ENCODE measurements around the gene RLF.
"Not testable (repeated sequence)": the region's sequence is repeated elsewhere in the genome, so short reads cannot be mapped to it uniquely, and the experiment has no call there.

Gene RLF

GRCh38 chr1:40162753-40163441 is 1.7 kb downstream of the RLF start:
- DNase-seq, result no peak

GRCh38 chr1:40167317-40167716 is 6.1 kb downstream of the RLF start:
- no peak for DNase-seq

DNA sequence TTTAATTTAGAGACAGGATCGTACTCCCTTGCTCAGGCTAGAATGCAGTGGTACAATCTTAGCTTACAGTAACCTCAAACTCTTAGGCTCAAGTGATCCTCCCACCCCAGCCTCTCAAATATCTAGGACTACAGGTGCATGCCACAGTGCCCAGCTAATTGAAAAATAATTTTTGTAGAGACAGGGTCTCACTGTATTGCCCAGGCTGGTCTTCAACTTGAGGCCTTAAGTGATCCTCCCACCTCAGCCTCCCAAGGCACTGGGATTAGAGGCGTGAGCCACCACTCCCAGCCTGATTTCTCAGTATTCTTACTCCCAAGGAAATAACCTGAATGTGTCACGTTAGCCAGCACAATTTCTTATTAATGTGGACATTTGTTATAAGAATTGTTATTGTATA is 9.8 kb downstream of the RLF start:
- DNase-seq, result no peak

DNA sequence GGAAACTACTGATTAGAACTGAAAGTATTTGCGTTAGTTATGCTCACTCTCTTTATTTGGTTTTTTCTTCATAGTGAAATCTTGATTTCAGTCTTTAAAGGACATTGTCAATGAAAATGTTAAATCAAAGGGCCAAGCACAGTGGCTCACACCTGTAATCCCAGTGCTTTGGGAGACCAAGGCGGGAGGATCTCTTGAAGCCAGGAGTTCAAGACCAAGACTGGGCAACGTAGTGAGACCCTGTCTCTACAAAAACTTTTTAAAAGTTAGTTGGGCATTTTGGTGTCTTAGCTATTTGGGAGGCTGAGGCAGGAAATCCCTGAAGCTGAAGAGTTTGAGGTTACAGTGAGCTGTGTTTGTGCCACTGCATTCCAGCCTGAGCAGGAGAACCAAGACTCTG is 13.6 kb downstream of the RLF start:
- no peak for DNase-seq

DNA sequence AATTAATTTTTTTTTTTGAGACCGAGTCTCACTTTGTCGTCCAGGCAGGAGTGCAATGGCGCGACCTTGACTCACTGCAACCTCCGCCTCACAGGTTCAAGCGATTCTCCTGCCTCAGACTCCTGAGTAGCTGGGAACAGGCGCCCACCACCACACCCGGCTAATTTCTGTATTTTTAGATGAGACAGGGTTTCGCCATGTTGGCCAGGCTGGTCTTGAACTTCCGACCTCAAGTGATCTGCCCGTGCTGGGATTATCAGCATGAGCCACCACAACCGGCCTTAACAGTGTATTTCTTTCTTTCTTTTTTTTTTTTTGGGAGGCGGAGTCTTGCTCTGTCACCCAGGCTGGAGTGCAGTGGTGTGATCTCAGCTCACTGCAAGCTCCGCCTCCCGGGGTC is 15.8 kb downstream of the RLF start:
- DNase-seq, result not testable (repeated sequence)

GRCh38 chr1:40178200-40178599 is 17.0 kb downstream of the RLF start:
- DNase-seq, result no peak

DNA sequence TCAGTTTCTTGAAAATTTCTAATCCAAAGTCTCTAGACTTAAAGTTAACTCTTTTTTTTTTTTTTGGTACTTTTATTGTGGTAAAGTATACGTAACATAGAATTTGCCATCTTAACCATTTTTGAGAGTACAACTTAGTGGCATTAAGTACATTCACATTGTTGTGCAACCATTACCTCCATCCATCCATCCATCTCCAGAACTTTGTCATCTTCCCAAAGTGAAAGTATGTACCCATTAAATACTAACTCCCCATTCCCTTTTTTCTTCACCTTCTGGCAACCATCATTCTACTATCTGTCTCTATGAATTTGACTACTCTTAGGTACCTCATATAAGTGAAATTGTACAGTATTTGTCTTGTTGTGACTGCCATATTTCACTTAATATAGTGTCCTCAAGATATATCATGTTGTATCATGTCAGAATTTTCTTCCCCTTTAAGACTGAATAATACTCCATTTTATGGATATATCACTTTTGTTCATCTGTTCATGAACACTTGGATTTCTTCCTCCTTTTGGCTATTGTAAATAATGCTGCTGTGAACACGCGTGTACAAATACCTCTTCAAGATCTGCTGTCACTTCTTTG is 18.4 kb downstream of the RLF start:
- no peak for DNase-seq

GRCh38 chr1:40183055-40183710 is 22.0 kb downstream of the RLF start:
- DNase-seq, result no peak

GRCh38 chr1:40184193-40184592 is 23.0 kb downstream of the RLF start:
- DNase-seq, result no peak

DNA sequence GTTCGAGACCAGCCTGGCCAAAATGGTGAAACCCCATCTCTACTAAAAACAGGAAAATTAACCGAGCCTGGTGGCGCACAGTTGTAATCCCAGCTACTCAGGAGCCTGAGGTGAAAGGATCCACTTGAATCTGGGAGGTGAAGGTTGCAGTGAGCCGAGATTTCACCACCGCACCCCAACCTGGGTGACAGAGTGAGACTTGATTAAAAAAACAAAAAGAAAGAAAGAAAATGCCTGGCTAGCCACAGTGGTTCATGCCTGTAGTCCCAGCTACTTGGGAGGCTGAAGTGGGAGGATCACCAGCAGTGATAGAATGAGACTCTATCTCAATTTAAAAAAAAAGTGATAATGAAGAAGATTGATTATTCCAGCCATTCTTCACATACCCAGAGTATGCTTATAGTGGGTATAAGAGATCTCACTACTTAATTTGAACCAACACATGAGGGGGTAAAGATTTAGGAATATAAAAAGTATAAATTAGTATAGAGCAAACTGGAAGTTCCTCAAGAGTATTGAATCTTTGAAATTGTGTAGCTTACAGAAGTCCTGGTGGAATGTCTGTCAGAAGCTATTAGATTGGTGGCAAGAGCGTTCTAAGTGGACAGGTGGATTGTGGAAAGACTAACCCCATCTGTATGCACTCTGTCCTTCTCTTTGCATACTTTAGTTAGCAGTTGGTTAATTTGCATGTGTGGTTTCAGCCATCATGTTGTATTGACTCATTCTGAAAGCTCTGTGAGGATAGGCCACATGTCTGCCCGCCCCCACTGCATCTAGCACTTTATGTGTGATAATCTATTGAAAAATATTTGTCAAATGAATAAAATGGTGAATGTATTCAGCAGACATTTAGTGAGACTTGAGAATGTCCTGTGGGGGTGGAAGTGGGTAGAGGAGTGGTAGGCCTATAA is 25.0 kb downstream of the RLF start:
- no peak for DNase-seq

- no peak for DNase-seq
Measured at GRCh38 chr1:40187399-40187798, 26.2 kb downstream of the RLF start.

- DNase-seq, result not testable (repeated sequence)
Measured at GRCh38 chr1:40194639-40195038, 33.5 kb downstream of the RLF start.

DNA sequence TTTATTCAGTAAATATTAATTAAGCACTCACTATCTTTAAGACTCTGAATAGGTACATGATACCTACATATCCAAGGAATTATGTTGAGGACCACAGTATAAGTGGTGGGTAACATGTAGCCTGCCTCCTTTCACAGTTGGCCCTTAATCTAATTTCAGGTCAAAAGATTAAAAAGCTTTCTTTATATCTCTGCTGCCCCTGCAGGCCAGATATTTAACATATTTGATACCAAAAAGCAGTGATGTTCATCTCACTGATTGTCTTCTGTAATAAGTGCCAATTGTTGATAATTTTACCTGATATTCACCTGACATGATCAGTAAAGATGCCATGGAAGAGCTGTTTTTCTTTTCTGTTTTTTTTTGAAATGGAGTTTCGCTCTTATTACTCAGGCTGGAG is 36.5 kb downstream of the RLF start:
- DNase-seq, result no peak

- no peak for DNase-seq
Measured at GRCh38 chr1:40199126-40199525, 37.9 kb downstream of the RLF start.

DNA sequence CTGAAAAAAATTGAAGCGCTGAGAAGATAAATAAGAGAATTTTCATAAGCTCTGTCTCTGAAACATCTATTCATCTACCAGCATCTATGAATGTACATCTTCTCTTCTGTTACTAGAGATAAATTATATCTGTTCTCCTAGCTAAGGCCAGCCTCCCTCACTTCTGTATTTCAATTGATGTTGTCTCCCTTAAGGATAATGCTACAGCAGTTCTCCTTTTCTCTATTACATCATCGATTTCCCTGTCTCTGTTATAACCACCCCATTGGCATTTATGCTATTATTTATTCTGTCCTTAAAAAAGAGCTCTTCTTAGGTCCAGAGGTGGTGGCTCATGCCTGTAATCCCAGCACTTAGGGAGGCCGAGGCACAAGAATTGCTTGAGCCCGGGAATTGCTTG is 43.7 kb downstream of the RLF start:
- DNase-seq, result no peak

DNA sequence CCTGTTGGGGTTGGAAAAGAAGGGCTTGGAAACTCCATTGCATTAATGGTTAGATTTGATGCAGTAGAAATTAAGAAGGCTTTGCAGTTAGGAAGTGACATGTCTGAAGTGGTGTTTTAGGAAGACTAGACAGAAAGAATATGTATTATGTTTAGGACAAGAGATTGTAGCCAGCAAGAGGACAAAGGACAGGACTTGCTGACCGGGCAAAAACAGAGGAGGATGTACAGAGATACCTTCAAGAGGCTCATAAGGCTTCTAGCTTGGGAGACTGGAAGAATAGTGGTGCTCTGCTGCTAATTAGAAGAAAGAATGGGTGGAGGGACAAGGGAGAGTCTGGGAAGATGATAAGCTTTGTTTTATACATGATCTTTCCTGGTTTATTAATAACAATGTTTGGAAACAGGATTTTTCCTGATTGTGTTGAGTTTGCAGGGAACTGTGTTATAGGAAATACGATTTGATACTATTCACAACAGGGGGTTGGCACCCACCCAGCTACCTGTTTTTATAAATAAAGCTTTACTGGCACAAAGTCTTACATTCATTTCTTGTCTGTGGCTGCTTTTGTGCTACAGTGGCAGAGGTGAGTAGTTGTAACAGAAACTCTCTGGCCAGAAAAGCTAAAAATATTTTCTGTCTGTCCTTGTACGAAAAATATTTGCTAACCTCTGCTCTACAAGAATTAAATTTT is 49.5 kb downstream of the RLF start:
- DNase-seq, result no peak

DNA sequence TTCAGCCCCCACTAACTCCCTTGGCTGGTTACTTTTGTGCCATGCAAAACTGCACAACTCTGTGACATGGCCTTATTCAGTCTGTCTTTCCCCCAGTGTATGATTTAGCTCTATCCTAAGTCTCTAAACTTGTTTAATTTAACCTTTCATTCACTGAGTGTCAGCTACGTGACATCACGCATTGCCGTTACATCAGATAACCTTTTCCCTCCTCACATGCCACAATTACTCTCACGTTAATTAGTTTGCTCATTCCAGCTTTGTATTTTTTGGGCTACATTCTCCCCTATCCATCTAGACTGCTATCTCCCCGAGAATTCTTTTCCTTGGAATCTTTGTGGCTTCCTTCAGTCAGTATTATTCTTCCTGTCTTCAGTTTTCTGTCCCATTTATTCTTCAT is 57.1 kb downstream of the RLF start:
- no peak for DNase-seq

DNA sequence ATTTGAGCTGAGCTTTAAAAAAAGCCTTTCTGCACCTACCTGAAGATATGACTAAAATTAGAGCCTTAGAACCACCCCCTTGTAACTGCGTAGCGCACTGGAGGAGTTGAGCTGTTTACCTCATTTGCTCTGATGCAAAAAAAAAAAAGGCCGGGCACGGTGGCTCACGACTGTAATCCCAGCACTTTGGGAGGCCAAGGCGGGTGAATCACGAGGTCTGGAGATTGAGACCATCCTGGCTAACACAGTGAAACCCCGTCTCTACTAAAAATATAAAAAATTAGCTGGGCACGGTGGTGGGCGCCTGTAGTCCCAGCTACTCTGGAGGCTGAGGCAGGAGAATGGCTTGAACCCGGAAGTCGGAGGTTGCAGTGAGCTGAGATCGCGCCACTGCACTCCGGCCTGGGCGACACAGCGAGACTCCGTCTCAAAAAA is 60.3 kb downstream of the RLF start:
- not testable (repeated sequence) for DNase-seq

- no peak for DNase-seq
Measured at GRCh38 chr1:40221977-40222772, 61.0 kb downstream of the RLF start.

GRCh38 chr1:40224040-40224439 is 62.9 kb downstream of the RLF start:
- DNase-seq, result no peak

DNA sequence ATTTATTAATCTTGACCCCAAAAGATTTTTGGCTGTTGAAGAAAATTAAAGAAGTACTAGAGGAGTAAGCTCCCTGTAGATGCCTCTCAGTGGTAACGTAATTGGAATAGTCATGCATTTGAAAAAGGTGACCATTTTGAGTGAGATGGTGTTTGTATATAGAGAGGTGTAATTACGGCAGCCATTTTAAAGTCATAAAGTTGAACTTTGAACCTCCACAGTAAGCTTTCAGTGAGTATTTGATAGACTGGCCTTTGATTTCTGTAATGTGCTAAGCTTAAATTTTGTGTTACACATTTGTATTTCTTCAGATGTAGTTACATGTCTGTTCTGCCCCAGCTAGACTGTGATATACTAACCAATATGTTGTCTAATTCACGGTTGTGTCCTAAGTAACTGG is 65.0 kb downstream of the RLF start:
- DNase-seq, result no peak

- no peak for DNase-seq
Measured at GRCh38 chr1:40232444-40232843, 71.3 kb downstream of the RLF start.

Data from effector CD8-positive, alpha-beta T cell (primary cell).